ENCODE measurements around the gene CABP4. TPM values are rescaled to one million over a fixed set of nuclear protein-coding genes. Genes with fewer than 3 reads are reported as not detected.
"Not testable (repeated sequence)": the region's sequence is repeated elsewhere in the genome, so short reads cannot be mapped to it uniquely, and the experiment has no call there.

CABP4 gene
- total RNA-seq, 1 experiment from 2014 or later: not detected

GRCh38 chr11:67484847-67485311, 29.7 kb downstream of the CABP4 start:
- ChIA-PET POLR2A (no interaction called here), CTCF (interaction anchor here (0.7 kb wide), 1 partner anchor 80 kb away, joined by 4 read pairs; no protein-coding TSS in a partner anchor)
- DNase-seq: no peak
- Histone ChIP-seq H3K27me3 (replicated peaks; ENCODE audit: control insufficient read depth, insufficient read depth, low read length) (no peaks in the 10 kb centered on the region), H3K4me3 (ENCODE audit: low read depth, low read length) (no peak overlapping the region), H3K4me1 (peaks cover 4% of the 10 kb centered on the region; the same call in 1 of the 2 replicates), H3K9me3 (no peaks in the 10 kb centered on the region), H3K36me3 (ENCODE audit: control insufficient read depth, insufficient read depth, low read length) (peaks cover 8% of the 10 kb centered on the region)
- H3K36me3 Mint-ChIP-seq (ENCODE audit: insufficient read depth, unreplicated experiment): peaks cover 48% of the 10 kb centered on the region
- intact Hi-C loops (cut with micrococcal nuclease; ENCODE audit: unreplicated experiment): loop anchor here (5.0 kb wide), 1 partner anchor 83 kb away; the partner anchor contains the start of genes PPP1CA and TBC1D10C
- H3K4me3 Mint-ChIP-seq (ENCODE audit: unreplicated experiment): peak overlapping the region; percentile 99
- peak overlapping the region; percentile 5 for H3K27ac Mint-ChIP-seq (ENCODE audit: unreplicated experiment)
- BruUV-seq (replicated peaks): no TSS peak
- TF ChIP-seq CTCF (IDR thresholded peaks at IDR 0.05; ENCODE audit: insufficient read depth in 1 of 2, low read depth in 1 of 2, low read length in 1 of 2, severe bottlenecking in 1 of 2, unreplicated experiment in 1 of 2): no peak
- no peaks in the 10 kb centered on the region for H3K9me3 Mint-ChIP-seq (ENCODE audit: unreplicated experiment)
- peaks cover 30% of the 10 kb centered on the region for H3K4me1 Mint-ChIP-seq (ENCODE audit: low read depth, unreplicated experiment)
- no peaks in the 10 kb centered on the region for H3K27me3 Mint-ChIP-seq (ENCODE audit: insufficient read depth, unreplicated experiment)

DNA sequence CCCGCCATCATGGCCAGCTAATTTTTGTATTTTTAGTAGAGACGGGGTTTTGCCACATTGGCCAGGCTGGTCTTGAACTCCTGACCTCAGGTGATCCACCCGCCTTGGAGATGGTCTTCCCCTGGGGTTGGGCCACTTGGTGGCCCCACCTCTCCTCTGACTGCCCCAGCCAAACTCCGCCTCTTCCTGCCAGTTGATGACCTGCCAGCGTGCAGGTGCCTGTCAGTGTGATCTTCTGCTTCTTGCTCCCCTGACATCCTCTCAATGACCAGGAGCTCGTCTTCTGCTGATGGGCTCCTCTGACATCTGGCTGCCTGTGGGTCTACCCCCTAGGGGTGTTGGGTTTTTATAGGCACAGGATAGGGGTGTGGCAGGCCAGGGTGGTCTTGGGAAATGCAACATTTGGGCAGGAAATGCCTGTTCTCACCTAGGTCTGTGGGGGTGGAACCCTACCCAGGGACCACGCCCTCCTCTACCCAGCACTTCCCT, 30.8 kb downstream of the CABP4 start:
- H3K27ac Mint-ChIP-seq (ENCODE audit: unreplicated experiment); H3K9me3 Mint-ChIP-seq (ENCODE audit: unreplicated experiment); CTCF ChIA-PET; H3K4me1 ChIP-seq; H3K27me3 ChIP-seq (replicated peaks; ENCODE audit: control insufficient read depth, insufficient read depth, low read length); H3K4me3 ChIP-seq (ENCODE audit: low read depth, low read length); intact Hi-C loops (cut with micrococcal nuclease; ENCODE audit: unreplicated experiment); H3K4me3 Mint-ChIP-seq (ENCODE audit: unreplicated experiment); BruUV-seq (replicated peaks); DNase-seq; H3K27me3 Mint-ChIP-seq (ENCODE audit: insufficient read depth, unreplicated experiment); H3K9me3 ChIP-seq: not testable (repeated sequence)
- Mint-ChIP-seq H3K36me3 (ENCODE audit: insufficient read depth, unreplicated experiment) (peaks cover 58% of the 10 kb centered on the region), H3K4me1 (ENCODE audit: low read depth, unreplicated experiment) (peaks cover 30% of the 10 kb centered on the region)
- POLR2A ChIA-PET: interaction anchor here (0.7 kb wide), 2 partner anchors 135 to 167 kb away, joined by 6 to 11 read pairs; no protein-coding TSS in a partner anchor
- peaks cover 12% of the 10 kb centered on the region for H3K36me3 ChIP-seq (ENCODE audit: control insufficient read depth, insufficient read depth, low read length)

- CTCF ChIA-PET: no interaction called here
- Mint-ChIP-seq H3K4me3 (ENCODE audit: unreplicated experiment) (no peak overlapping the region), H3K27ac (ENCODE audit: unreplicated experiment) (no peak overlapping the region), H3K36me3 (ENCODE audit: insufficient read depth, unreplicated experiment) (peaks cover 66% of the 10 kb centered on the region), H3K27me3 (ENCODE audit: insufficient read depth, unreplicated experiment) (no peaks in the 10 kb centered on the region), H3K4me1 (ENCODE audit: low read depth, unreplicated experiment) (peaks cover 30% of the 10 kb centered on the region), H3K9me3 (ENCODE audit: unreplicated experiment) (no peaks in the 10 kb centered on the region)
- POLR2A ChIA-PET: no interaction called here
- H3K27me3 ChIP-seq (replicated peaks; ENCODE audit: control insufficient read depth, insufficient read depth, low read length): no peaks in the 10 kb centered on the region
- no peak for DNase-seq
- peaks cover 4% of the 10 kb centered on the region; the same call in 1 of the 2 replicates for H3K4me1 ChIP-seq
- no peak overlapping the region for H3K4me3 ChIP-seq (ENCODE audit: low read depth, low read length)
- BruUV-seq (replicated peaks): no TSS peak
- no peaks in the 10 kb centered on the region for H3K9me3 ChIP-seq
- intact Hi-C loops (cut with micrococcal nuclease; ENCODE audit: unreplicated experiment): no loop called here
- H3K36me3 ChIP-seq (ENCODE audit: control insufficient read depth, insufficient read depth, low read length): peaks cover 12% of the 10 kb centered on the region
- TF ChIP-seq CTCF (IDR thresholded peaks at IDR 0.05; ENCODE audit: insufficient read depth in 1 of 2, low read depth in 1 of 2, low read length in 1 of 2, severe bottlenecking in 1 of 2, unreplicated experiment in 1 of 2): no peak
Observed at GRCh38 chr11:67486481-67487195, 31.5 kb downstream of the CABP4 start.
